ENCODE measurements around the gene MPV17L2.

Gene MPV17L2

DNA sequence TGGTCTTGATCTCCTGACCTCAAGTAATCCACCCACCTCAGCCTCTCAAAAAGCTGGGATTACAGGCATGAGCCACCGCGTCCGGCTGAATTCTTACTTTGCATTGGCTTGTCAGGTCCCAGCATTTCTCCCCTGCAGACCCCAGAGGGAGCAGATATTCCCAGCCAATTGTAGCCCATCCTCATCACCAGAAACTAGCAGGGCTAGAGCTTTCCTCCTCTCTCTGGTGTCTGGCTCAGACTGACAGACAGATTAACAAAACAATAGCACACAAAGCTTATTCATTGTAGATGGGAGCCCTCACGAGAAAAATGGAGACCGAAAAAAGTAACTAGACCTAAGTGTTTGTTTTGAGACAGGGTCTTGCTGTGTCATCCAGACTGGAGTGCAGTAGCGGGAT, 7.5 kb upstream of the MPV17L2 start:
- in situ Hi-C loops (cut with MboI; ENCODE audit: low sequenced_read_pairs, unreplicated experiment) = no loop called here

DNA sequence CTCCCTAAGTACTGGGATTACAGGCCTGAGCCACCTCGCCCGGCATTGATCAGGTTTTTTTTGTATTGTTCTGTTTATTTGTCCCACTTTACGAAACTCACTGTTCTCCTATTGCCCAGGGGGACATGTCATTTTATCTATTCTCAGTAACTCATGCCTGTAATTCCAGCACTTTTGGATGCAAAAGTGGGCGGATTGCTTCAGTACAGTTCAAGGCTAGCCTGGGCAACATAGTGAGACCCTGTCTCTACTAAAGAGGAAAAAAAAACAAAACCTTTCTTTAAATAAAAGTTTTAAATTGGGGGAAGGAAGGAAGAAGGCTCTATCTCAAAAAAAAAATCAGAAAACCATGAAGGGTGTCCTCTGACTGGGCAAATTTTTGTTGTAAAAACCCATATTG, 2.7 kb upstream of the MPV17L2 start:
- TF ChIP-seq, protein P1, sequence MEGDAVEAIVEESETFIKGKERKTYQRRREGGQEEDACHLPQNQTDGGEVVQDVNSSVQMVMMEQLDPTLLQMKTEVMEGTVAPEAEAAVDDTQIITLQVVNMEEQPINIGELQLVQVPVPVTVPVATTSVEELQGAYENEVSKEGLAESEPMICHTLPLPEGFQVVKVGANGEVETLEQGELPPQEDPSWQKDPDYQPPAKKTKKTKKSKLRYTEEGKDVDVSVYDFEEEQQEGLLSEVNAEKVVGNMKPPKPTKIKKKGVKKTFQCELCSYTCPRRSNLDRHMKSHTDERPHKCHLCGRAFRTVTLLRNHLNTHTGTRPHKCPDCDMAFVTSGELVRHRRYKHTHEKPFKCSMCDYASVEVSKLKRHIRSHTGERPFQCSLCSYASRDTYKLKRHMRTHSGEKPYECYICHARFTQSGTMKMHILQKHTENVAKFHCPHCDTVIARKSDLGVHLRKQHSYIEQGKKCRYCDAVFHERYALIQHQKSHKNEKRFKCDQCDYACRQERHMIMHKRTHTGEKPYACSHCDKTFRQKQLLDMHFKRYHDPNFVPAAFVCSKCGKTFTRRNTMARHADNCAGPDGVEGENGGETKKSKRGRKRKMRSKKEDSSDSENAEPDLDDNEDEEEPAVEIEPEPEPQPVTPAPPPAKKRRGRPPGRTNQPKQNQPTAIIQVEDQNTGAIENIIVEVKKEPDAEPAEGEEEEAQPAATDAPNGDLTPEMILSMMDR (IDR thresholded peaks at IDR 0.05; ENCODE audit: borderline replicate concordance, control extremely low read depth, extremely low read depth, insufficient read depth, missing control alignments) = no peak
- DNase-seq (ENCODE audit: low spot score) = no peak
- in situ Hi-C loops (cut with MboI; ENCODE audit: low sequenced_read_pairs, unreplicated experiment) = no loop called here

More for the DNA sequence above, 7.5 kb upstream of the MPV17L2 start:
- TF ChIP-seq, protein P1 (IDR thresholded peaks at IDR 0.05; ENCODE audit: borderline replicate concordance, control extremely low read depth, extremely low read depth, insufficient read depth, missing control alignments) = no peak
- no peak for DNase-seq (ENCODE audit: low spot score)

DNA sequence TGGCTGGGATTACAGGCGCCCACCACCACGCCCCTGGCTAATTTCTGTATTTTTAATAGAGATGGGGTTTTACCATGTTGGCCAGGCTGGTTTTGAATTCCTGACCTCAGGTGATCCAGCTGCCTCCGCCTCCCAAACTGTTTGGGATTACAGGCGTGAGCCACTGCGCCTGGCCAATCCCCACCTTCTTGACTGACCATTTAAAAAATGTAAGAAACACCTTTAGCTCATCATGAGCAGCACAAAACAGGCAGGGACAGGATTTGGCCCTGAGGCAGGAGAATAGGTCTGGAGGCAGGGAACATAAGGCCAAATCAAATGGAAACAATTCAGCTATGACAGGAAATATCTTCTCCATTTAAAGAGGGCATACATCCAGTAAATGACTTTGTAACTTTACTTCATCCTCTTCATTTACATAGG, 1.4 kb upstream of the MPV17L2 start:
- no peak for DNase-seq (ENCODE audit: low spot score)
- in situ Hi-C loops (cut with MboI; ENCODE audit: low sequenced_read_pairs, unreplicated experiment) = no loop called here
- TF ChIP-seq, protein P1 (IDR thresholded peaks at IDR 0.05; ENCODE audit: borderline replicate concordance, control extremely low read depth, extremely low read depth, insufficient read depth, missing control alignments) = no peak

DNA sequence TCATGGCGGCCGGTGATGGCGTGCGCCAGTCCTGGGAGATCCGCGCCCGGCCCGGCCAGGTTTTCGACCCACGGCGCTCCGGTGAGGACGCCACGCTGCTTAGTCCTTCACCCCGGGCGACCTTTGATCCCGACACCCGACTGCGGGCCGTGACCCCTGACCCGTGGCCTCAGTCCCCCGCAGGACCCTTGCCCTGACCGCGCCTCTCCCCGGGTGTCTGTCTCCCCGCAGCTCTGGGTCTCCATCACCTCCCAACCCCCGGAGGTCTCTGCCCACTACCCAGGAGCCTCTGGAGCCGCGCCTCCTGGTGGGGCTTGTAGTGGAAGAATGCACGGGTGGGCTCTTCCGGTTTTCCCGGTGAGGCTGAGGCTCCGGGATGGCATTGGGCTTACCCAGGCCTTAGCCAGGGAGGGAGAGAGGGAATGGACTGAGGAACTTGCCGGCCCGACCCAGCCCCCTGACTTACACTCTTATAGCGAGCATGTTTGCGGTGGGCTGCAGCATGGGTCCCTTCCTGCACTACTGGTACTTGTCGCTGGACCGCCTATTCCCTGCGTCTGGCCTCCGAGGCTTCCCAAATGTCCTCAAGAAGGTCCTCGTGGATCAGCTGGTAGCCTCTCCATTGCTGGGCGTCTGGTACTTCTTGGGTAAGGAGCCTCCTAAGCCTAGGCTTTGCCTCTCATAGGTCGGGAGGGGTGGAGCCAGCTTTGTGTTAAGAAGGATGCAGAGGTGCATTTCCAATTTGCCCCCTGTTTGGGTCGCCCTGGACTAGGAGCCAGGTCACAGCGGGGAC, 566 bp downstream of the MPV17L2 start:
- no peak for DNase-seq (ENCODE audit: low spot score)
- TF ChIP-seq, protein P1 (IDR thresholded peaks at IDR 0.05; ENCODE audit: borderline replicate concordance, control extremely low read depth, extremely low read depth, insufficient read depth, missing control alignments) = no peak
- in situ Hi-C loops (cut with MboI; ENCODE audit: low sequenced_read_pairs, unreplicated experiment) = no loop called here

DNA sequence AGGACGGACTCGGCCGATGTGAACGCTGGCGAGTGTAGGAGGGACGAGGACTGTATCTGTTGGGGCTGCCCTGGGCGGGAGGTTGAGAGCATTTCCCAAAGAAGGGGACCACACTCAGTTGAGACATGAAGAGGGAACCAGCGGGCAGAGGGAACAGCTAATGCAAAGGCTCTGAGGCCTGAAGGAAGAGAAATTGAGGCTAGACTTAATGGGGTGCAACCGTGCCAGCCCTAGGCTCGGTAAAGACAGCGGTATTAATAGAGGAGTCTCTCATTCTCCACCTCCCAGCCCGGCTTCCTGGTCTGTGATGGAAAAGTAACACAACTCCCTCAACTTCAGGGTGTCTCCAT, 1.1 kb downstream of the MPV17L2 start:
- no peak for DNase-seq (ENCODE audit: low spot score)
- in situ Hi-C loops (cut with MboI; ENCODE audit: low sequenced_read_pairs, unreplicated experiment) = no loop called here
- TF ChIP-seq, protein P1 (IDR thresholded peaks at IDR 0.05; ENCODE audit: borderline replicate concordance, control extremely low read depth, extremely low read depth, insufficient read depth, missing control alignments) = no peak

DNA sequence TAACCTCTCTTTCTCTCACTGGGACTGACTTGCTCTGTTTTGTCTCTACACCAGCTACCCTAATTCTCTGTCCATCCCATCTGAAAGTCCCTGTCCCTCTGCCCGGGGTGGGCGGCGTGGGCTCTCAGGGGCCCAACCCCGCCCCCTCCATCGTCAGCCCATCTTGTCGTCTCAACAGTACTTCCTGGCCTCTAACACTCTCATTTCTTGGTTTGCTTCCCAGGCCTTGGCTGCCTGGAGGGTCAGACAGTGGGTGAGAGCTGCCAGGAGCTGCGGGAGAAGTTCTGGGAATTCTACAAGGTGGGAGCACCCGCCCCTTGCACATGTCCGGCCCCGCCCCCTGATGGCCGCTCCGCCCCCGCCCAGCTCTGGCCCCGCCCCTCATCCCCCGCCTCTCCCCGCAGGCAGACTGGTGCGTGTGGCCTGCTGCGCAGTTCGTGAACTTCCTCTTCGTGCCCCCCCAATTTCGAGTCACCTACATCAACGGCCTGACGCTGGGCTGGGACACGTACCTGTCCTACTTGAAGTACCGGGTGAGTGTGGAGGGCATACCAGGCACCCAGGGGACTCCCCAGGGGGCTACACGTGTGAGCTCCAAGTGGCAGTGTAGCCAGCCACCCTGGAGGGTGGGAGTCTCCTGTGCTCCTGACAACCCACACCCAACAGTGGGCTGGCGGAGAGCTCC, 1.7 kb downstream of the MPV17L2 start:
- in situ Hi-C loops (cut with MboI; ENCODE audit: low sequenced_read_pairs, unreplicated experiment) = no loop called here
- DNase-seq (ENCODE audit: low spot score) = no peak
- TF ChIP-seq, protein P1 (IDR thresholded peaks at IDR 0.05; ENCODE audit: borderline replicate concordance, control extremely low read depth, extremely low read depth, insufficient read depth, missing control alignments) = no peak

Measured in GM13976 (cell line).